ENCODE data around the gene PPP3R2.
A peak's percentile ranks its signal among the peaks of the same experiment; 100 is the strongest.
"Not testable (repeated sequence)": the region's sequence is repeated elsewhere in the genome, so short reads cannot be mapped to it uniquely, and the experiment has no call there.

The PPP3R2 gene
- long read RNA-seq, donor 1: 0 reads
- long read RNA-seq, donor 2: 0 reads
- long read RNA-seq, donor 3: 0 reads
- long read RNA-seq, donor 4: 0 reads
- long read RNA-seq, donor 5: 0 reads
- long read RNA-seq, donor 6: 0 reads
- long read RNA-seq, donor 7: 0 reads
- long read RNA-seq, donor 8: 0 reads

- no peak for DNase-seq
These were observed at the start of gene PPP3R2 for GRCh38 chr9:101594796-101595195. Gene PPP3R2, minus strand, starts transcription at chr9:101594969. Its CDS starts 48 bp downstream, at chr9:101594921.

- no peak for DNase-seq
These were observed 45.3 kb upstream of the PPP3R2 start for GRCh38 chr9:101639785-101640665.

GRCh38 chr9:101639311-101639710 is 44.5 kb upstream of the PPP3R2 start:
- DNase-seq: no peak

- no peak for DNase-seq
These were observed 41.5 kb upstream of the PPP3R2 start for GRCh38 chr9:101636247-101636646.

GRCh38 chr9:101635473-101635872 is 40.7 kb upstream of the PPP3R2 start:
- no peak for DNase-seq

GRCh38 chr9:101634741-101635409 is 40.1 kb upstream of the PPP3R2 start:
- no peak for DNase-seq

GRCh38 chr9:101632611-101633010 is 37.8 kb upstream of the PPP3R2 start:
- DNase-seq: no peak

GRCh38 chr9:101631892-101632291 is 37.1 kb upstream of the PPP3R2 start:
- DNase-seq: no peak

- DNase-seq: no peak
These were observed 34.9 kb upstream of the PPP3R2 start for GRCh38 chr9:101629636-101630035.

- no peak for DNase-seq
These were observed 33.4 kb upstream of the PPP3R2 start for GRCh38 chr9:101628173-101628572.

- DNase-seq: no peak
These were observed 31.5 kb upstream of the PPP3R2 start for GRCh38 chr9:101626295-101626694.

- no peak for DNase-seq
These were observed 31.1 kb upstream of the PPP3R2 start for GRCh38 chr9:101625876-101626275.

GRCh38 chr9:101620452-101620851 is 25.7 kb upstream of the PPP3R2 start:
- no peak for DNase-seq

- DNase-seq: no peak
These were observed 23.9 kb upstream of the PPP3R2 start for GRCh38 chr9:101618698-101619097.

- DNase-seq: no peak
These were observed 10.8 kb upstream of the PPP3R2 start for GRCh38 chr9:101605547-101605946.

- DNase-seq: no peak
These were observed 9.5 kb upstream of the PPP3R2 start for GRCh38 chr9:101604296-101604695.

- DNase-seq: peak; percentile 40
These were observed 7.4 kb upstream of the PPP3R2 start for GRCh38 chr9:101601904-101602765.

GRCh38 chr9:101593345-101593744 is 1.4 kb downstream of the PPP3R2 start:
- no peak for DNase-seq

GRCh38 chr9:101592788-101593187 is 2.0 kb downstream of the PPP3R2 start:
- DNase-seq: no peak

- no peak for DNase-seq
These were observed 2.9 kb downstream of the PPP3R2 start for GRCh38 chr9:101591787-101592446.

- DNase-seq: no peak
These were observed 3.9 kb downstream of the PPP3R2 start for GRCh38 chr9:101590901-101591300.

- not testable (repeated sequence) for DNase-seq
These were observed 4.7 kb downstream of the PPP3R2 start for GRCh38 chr9:101590074-101590473.
